NCI-H2227 (cell line): ENCODE measurements around the gene COL6A1.
A peak's percentile ranks its signal among the peaks of the same experiment; 100 is the strongest.

Experiments
- DNase-seq: peaks from one replicate; lab custom pipeline; 2025; ENCODE audit not compliant: unreplicated experiment; lab: John Stamatoyannopoulos, UW

Gene COL6A1

GRCh38 chr21:45981151-45982091 lies at the start of gene COL6A1:
COL6A1 (plus strand) TSS chr21:45981770; CDS start chr21:45981851, 81 bp downstream.
- DNase-seq: peak; percentile 84

- DNase-seq: no peak
Observed at GRCh38 chr21:45932922-45933502, 48.6 kb upstream of the COL6A1 start.

GRCh38 chr21:45934085-45934484 lies 47.5 kb upstream of the COL6A1 start:
- DNase-seq: no peak

GRCh38 chr21:45934554-45934953 lies 47.0 kb upstream of the COL6A1 start:
- no peak for DNase-seq

- DNase-seq: peak; percentile 58
Observed at GRCh38 chr21:45935628-45936027, 45.9 kb upstream of the COL6A1 start.

GRCh38 chr21:45937721-45938452 lies 43.7 kb upstream of the COL6A1 start:
- no peak for DNase-seq

GRCh38 chr21:45938453-45938755 lies 43.2 kb upstream of the COL6A1 start:
- DNase-seq: no peak

- no peak for DNase-seq
Observed at GRCh38 chr21:45938811-45939520, 42.6 kb upstream of the COL6A1 start.

GRCh38 chr21:45939521-45940045 lies 42.0 kb upstream of the COL6A1 start:
- DNase-seq: no peak

GRCh38 chr21:45940091-45940490 lies 41.5 kb upstream of the COL6A1 start:
- DNase-seq: no peak

GRCh38 chr21:45940621-45941337 lies 40.8 kb upstream of the COL6A1 start:
- no peak for DNase-seq

GRCh38 chr21:45941338-45941710 lies 40.2 kb upstream of the COL6A1 start:
- DNase-seq: no peak

- DNase-seq: no peak
Observed at GRCh38 chr21:45941717-45942546, 39.6 kb upstream of the COL6A1 start.

GRCh38 chr21:45942755-45943629 lies 38.6 kb upstream of the COL6A1 start:
- DNase-seq: no peak

GRCh38 chr21:45943630-45944540 lies 37.7 kb upstream of the COL6A1 start:
- DNase-seq: no peak

GRCh38 chr21:45944601-45945000 lies 37.0 kb upstream of the COL6A1 start:
- DNase-seq: no peak

- no peak for DNase-seq
Observed at GRCh38 chr21:45945066-45945867, 36.3 kb upstream of the COL6A1 start.
